ENCODE measurements around the gene SLC25A39. TPM values are rescaled to one million over a fixed set of nuclear protein-coding genes. Genes with fewer than 3 reads are reported as not detected.

The SLC25A39 gene
- total RNA-seq, 1 donor: 36.0 TPM

- Histone ChIP-seq H3K9me3 (ENCODE audit: low read depth, low read length) (no peaks in the 10 kb centered on the region), H3K4me3 (ENCODE audit: low read length) (no peak overlapping the region), H3K27me3 (ENCODE audit: insufficient read depth, low read length) (peaks cover 34% of the 10 kb centered on the region), H3K4me1 (ENCODE audit: insufficient read depth, low read length) (peaks cover 10% of the 10 kb centered on the region)
Measured at GRCh38 chr17:44314869-44315661, 9.6 kb downstream of the SLC25A39 start.

- no peaks in the 10 kb centered on the region for H3K9me3 ChIP-seq (ENCODE audit: low read depth, low read length)
- H3K27me3 ChIP-seq (ENCODE audit: insufficient read depth, low read length): peaks cover 34% of the 10 kb centered on the region
- no peak overlapping the region for H3K4me3 ChIP-seq (ENCODE audit: low read length)
- peaks cover 10% of the 10 kb centered on the region for H3K4me1 ChIP-seq (ENCODE audit: insufficient read depth, low read length)
Measured at GRCh38 chr17:44314524-44314868, 10.1 kb downstream of the SLC25A39 start.

- H3K4me1 ChIP-seq (ENCODE audit: insufficient read depth, low read length): peaks cover 14% of the 10 kb centered on the region
- no peaks in the 10 kb centered on the region for H3K9me3 ChIP-seq (ENCODE audit: low read depth, low read length)
- no peak overlapping the region for H3K4me3 ChIP-seq (ENCODE audit: low read length)
- H3K27me3 ChIP-seq (ENCODE audit: insufficient read depth, low read length): peaks cover 34% of the 10 kb centered on the region
Measured at GRCh38 chr17:44314031-44314430, 10.6 kb downstream of the SLC25A39 start.

- no peak overlapping the region for H3K4me3 ChIP-seq (ENCODE audit: low read length)
- no peaks in the 10 kb centered on the region for H3K9me3 ChIP-seq (ENCODE audit: low read depth, low read length)
- H3K27me3 ChIP-seq (ENCODE audit: insufficient read depth, low read length): peaks cover 37% of the 10 kb centered on the region
Measured at GRCh38 chr17:44312396-44313104, 12.1 kb downstream of the SLC25A39 start.

GRCh38 chr17:44311562-44312181 lies 13.0 kb downstream of the SLC25A39 start:
- Histone ChIP-seq H3K4me1 (ENCODE audit: insufficient read depth, low read length) (peaks cover 22% of the 10 kb centered on the region), H3K4me3 (ENCODE audit: low read length) (no peak overlapping the region), H3K9me3 (ENCODE audit: low read depth, low read length) (no peaks in the 10 kb centered on the region), H3K27me3 (ENCODE audit: insufficient read depth, low read length) (peaks cover 37% of the 10 kb centered on the region)

More at GRCh38 chr17:44312396-44313104, 12.1 kb downstream of the SLC25A39 start:
- peaks cover 21% of the 10 kb centered on the region for H3K4me1 ChIP-seq (ENCODE audit: insufficient read depth, low read length)

- Histone ChIP-seq H3K4me1 (ENCODE audit: insufficient read depth, low read length) (peaks cover 20% of the 10 kb centered on the region), H3K4me3 (ENCODE audit: low read length) (no peak overlapping the region), H3K9me3 (ENCODE audit: low read depth, low read length) (no peaks in the 10 kb centered on the region), H3K27me3 (ENCODE audit: insufficient read depth, low read length) (peaks cover 29% of the 10 kb centered on the region)
Measured at GRCh38 chr17:44310609-44311376, 13.8 kb downstream of the SLC25A39 start.

GRCh38 chr17:44310188-44310587 lies 14.4 kb downstream of the SLC25A39 start:
- peaks cover 26% of the 10 kb centered on the region for H3K27me3 ChIP-seq (ENCODE audit: insufficient read depth, low read length)
- no peaks in the 10 kb centered on the region for H3K9me3 ChIP-seq (ENCODE audit: low read depth, low read length)
- no peak overlapping the region for H3K4me3 ChIP-seq (ENCODE audit: low read length)
- peaks cover 17% of the 10 kb centered on the region for H3K4me1 ChIP-seq (ENCODE audit: insufficient read depth, low read length)

GRCh38 chr17:44309472-44309871 lies 15.2 kb downstream of the SLC25A39 start:
- Histone ChIP-seq H3K4me3 (ENCODE audit: low read length) (no peak overlapping the region), H3K27me3 (ENCODE audit: insufficient read depth, low read length) (peaks cover 22% of the 10 kb centered on the region), H3K4me1 (ENCODE audit: insufficient read depth, low read length) (peaks cover 12% of the 10 kb centered on the region), H3K9me3 (ENCODE audit: low read depth, low read length) (no peaks in the 10 kb centered on the region)

GRCh38 chr17:44308865-44309264 lies 15.8 kb downstream of the SLC25A39 start:
- peaks cover 12% of the 10 kb centered on the region for H3K4me1 ChIP-seq (ENCODE audit: insufficient read depth, low read length)
- H3K4me3 ChIP-seq (ENCODE audit: low read length): no peak overlapping the region
- no peaks in the 10 kb centered on the region for H3K9me3 ChIP-seq (ENCODE audit: low read depth, low read length)
- H3K27me3 ChIP-seq (ENCODE audit: insufficient read depth, low read length): peaks cover 18% of the 10 kb centered on the region

- H3K4me3 ChIP-seq (ENCODE audit: low read length): no peak within 1 kb of the TSS
- peaks cover 12% of the 10 kb centered on the region for H3K4me1 ChIP-seq (ENCODE audit: insufficient read depth, low read length)
- H3K27me3 ChIP-seq (ENCODE audit: insufficient read depth, low read length): peaks cover 18% of the 10 kb centered on the region
- H3K9me3 ChIP-seq (ENCODE audit: low read depth, low read length): no peaks in the 10 kb centered on the region
Measured at GRCh38 chr17:44308320-44308818, 16.3 kb downstream of the SLC25A39 start, which contains the start of gene RUNDC3A. RUNDC3A (plus strand) TSS chr17:44308601; CDS start chr17:44308833, 232 bp downstream.

- peaks cover 12% of the 10 kb centered on the region for H3K4me1 ChIP-seq (ENCODE audit: insufficient read depth, low read length)
- H3K27me3 ChIP-seq (ENCODE audit: insufficient read depth, low read length): peaks cover 18% of the 10 kb centered on the region
- no peaks in the 10 kb centered on the region for H3K9me3 ChIP-seq (ENCODE audit: low read depth, low read length)
- H3K4me3 ChIP-seq (ENCODE audit: low read length): no peak overlapping the region
Measured at GRCh38 chr17:44307387-44308186, 17.0 kb downstream of the SLC25A39 start.

GRCh38 chr17:44304651-44305050 lies 20.0 kb downstream of the SLC25A39 start:
- Histone ChIP-seq H3K27me3 (ENCODE audit: insufficient read depth, low read length) (peaks cover 18% of the 10 kb centered on the region), H3K4me1 (ENCODE audit: insufficient read depth, low read length) (peaks cover 12% of the 10 kb centered on the region), H3K9me3 (ENCODE audit: low read depth, low read length) (no peaks in the 10 kb centered on the region), H3K4me3 (ENCODE audit: low read length) (no peak overlapping the region)

GRCh38 chr17:44297975-44298374 lies 26.6 kb downstream of the SLC25A39 start:
- Histone ChIP-seq H3K27me3 (ENCODE audit: insufficient read depth, low read length) (no peaks in the 10 kb centered on the region), H3K4me3 (ENCODE audit: low read length) (no peak overlapping the region), H3K4me1 (ENCODE audit: insufficient read depth, low read length) (no peaks in the 10 kb centered on the region), H3K9me3 (ENCODE audit: low read depth, low read length) (no peaks in the 10 kb centered on the region)
